ENCODE measurements around the gene CD48. TPM values are rescaled to one million over a fixed set of nuclear protein-coding genes. Genes with fewer than 3 reads are reported as not detected.

CD48 gene
- total RNA-seq, 1 experiment from 2014 or later: not detected

- no peaks in the 10 kb centered on the region for H3K4me1 Mint-ChIP-seq (ENCODE audit: low read depth, unreplicated experiment)
- no peaks in the 10 kb centered on the region for H3K36me3 Mint-ChIP-seq (ENCODE audit: insufficient read depth, unreplicated experiment)
- ChIA-PET CTCF (no interaction called here), POLR2A (no interaction called here)
- H3K36me3 ChIP-seq (ENCODE audit: control insufficient read depth, insufficient read depth, low read length): no peaks in the 10 kb centered on the region
- peaks cover 10% of the 10 kb centered on the region; the same call in 1 of the 2 replicates for H3K9me3 ChIP-seq
- no peak overlapping the region for H3K4me3 Mint-ChIP-seq (ENCODE audit: unreplicated experiment)
- H3K4me3 ChIP-seq (ENCODE audit: low read depth, low read length): no peak overlapping the region
- H3K27me3 ChIP-seq (replicated peaks; ENCODE audit: control insufficient read depth, insufficient read depth, low read length): no peaks in the 10 kb centered on the region
- intact Hi-C loops (cut with micrococcal nuclease; ENCODE audit: unreplicated experiment): no loop called here
- H3K27ac Mint-ChIP-seq (ENCODE audit: unreplicated experiment): no peak overlapping the region
- BruUV-seq (replicated peaks): no TSS peak
- no peaks in the 10 kb centered on the region for H3K4me1 ChIP-seq
- peaks cover 10% of the 10 kb centered on the region for H3K9me3 Mint-ChIP-seq (ENCODE audit: unreplicated experiment)
- no peaks in the 10 kb centered on the region for H3K27me3 Mint-ChIP-seq (ENCODE audit: insufficient read depth, unreplicated experiment)
- no peak for DNase-seq
- TF ChIP-seq, protein P1, sequence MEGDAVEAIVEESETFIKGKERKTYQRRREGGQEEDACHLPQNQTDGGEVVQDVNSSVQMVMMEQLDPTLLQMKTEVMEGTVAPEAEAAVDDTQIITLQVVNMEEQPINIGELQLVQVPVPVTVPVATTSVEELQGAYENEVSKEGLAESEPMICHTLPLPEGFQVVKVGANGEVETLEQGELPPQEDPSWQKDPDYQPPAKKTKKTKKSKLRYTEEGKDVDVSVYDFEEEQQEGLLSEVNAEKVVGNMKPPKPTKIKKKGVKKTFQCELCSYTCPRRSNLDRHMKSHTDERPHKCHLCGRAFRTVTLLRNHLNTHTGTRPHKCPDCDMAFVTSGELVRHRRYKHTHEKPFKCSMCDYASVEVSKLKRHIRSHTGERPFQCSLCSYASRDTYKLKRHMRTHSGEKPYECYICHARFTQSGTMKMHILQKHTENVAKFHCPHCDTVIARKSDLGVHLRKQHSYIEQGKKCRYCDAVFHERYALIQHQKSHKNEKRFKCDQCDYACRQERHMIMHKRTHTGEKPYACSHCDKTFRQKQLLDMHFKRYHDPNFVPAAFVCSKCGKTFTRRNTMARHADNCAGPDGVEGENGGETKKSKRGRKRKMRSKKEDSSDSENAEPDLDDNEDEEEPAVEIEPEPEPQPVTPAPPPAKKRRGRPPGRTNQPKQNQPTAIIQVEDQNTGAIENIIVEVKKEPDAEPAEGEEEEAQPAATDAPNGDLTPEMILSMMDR (IDR thresholded peaks at IDR 0.05; ENCODE audit: insufficient read depth in 1 of 2, low read depth in 1 of 2, low read length in 1 of 2, severe bottlenecking in 1 of 2, unreplicated experiment in 1 of 2): no peak
These were observed 38.6 kb downstream of the CD48 start for GRCh38 chr1:160672789-160673695.

- no peaks in the 10 kb centered on the region for H3K36me3 Mint-ChIP-seq (ENCODE audit: insufficient read depth, unreplicated experiment)
- Histone ChIP-seq H3K36me3 (ENCODE audit: control insufficient read depth, insufficient read depth, low read length) (no peaks in the 10 kb centered on the region), H3K27me3 (replicated peaks; ENCODE audit: control insufficient read depth, insufficient read depth, low read length) (no peaks in the 10 kb centered on the region), H3K9me3 (peaks cover 14% of the 10 kb centered on the region), H3K4me3 (ENCODE audit: low read depth, low read length) (no peak overlapping the region), H3K4me1 (peaks cover under 1% of the 10 kb centered on the region; the same call in 1 of the 2 replicates)
- no peak overlapping the region for H3K27ac Mint-ChIP-seq (ENCODE audit: unreplicated experiment)
- DNase-seq: no peak
- H3K4me3 Mint-ChIP-seq (ENCODE audit: unreplicated experiment): no peak overlapping the region
- CTCF ChIA-PET: no interaction called here
- H3K4me1 Mint-ChIP-seq (ENCODE audit: low read depth, unreplicated experiment): peaks cover 1% of the 10 kb centered on the region
- intact Hi-C loops (cut with micrococcal nuclease; ENCODE audit: unreplicated experiment): no loop called here
- H3K9me3 Mint-ChIP-seq (ENCODE audit: unreplicated experiment): peaks cover 10% of the 10 kb centered on the region
- POLR2A ChIA-PET: no interaction called here
- TF ChIP-seq, protein P1 (IDR thresholded peaks at IDR 0.05; ENCODE audit: insufficient read depth in 1 of 2, low read depth in 1 of 2, low read length in 1 of 2, severe bottlenecking in 1 of 2, unreplicated experiment in 1 of 2): no peak
- no TSS peak for BruUV-seq (replicated peaks)
- no peaks in the 10 kb centered on the region for H3K27me3 Mint-ChIP-seq (ENCODE audit: insufficient read depth, unreplicated experiment)
These were observed 39.8 kb downstream of the CD48 start for GRCh38 chr1:160671603-160672517.

DNA sequence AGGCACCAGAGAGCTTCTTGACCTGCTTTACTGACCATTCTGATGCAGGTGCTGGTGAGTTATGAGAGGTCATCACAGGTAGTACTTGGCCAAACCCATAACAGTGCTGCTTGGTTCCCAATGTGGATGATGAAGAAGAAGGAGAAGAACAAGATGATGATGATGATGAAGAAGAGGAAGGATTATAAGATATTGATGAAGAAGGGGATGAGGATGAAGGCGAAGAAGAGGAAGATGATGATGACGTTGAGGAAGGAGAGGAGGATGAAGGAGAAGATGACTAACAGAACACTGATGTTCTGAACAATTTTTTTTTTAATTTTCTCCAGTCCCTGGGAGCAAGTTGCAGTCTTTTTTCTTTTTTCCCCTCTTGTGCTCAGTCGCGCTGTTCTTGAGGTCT, 40.9 kb downstream of the CD48 start:
- H3K27me3 ChIP-seq (replicated peaks; ENCODE audit: control insufficient read depth, insufficient read depth, low read length): no peaks in the 10 kb centered on the region

More for the DNA sequence above, 40.9 kb downstream of the CD48 start:
- H3K4me3 Mint-ChIP-seq (ENCODE audit: unreplicated experiment): no peak overlapping the region
- no TSS peak for BruUV-seq (replicated peaks)
- TF ChIP-seq, protein P1 (IDR thresholded peaks at IDR 0.05; ENCODE audit: insufficient read depth in 1 of 2, low read depth in 1 of 2, low read length in 1 of 2, severe bottlenecking in 1 of 2, unreplicated experiment in 1 of 2): no peak
- H3K27ac Mint-ChIP-seq (ENCODE audit: unreplicated experiment): no peak overlapping the region
- no peak for DNase-seq
- Histone ChIP-seq H3K36me3 (ENCODE audit: control insufficient read depth, insufficient read depth, low read length) (no peaks in the 10 kb centered on the region), H3K4me3 (ENCODE audit: low read depth, low read length) (no peak overlapping the region), H3K9me3 (peaks cover 14% of the 10 kb centered on the region), H3K4me1 (peaks cover 12% of the 10 kb centered on the region)
- H3K27me3 Mint-ChIP-seq (ENCODE audit: insufficient read depth, unreplicated experiment): no peaks in the 10 kb centered on the region
- CTCF ChIA-PET: no interaction called here
- intact Hi-C loops (cut with micrococcal nuclease; ENCODE audit: unreplicated experiment): no loop called here
- H3K36me3 Mint-ChIP-seq (ENCODE audit: insufficient read depth, unreplicated experiment): no peaks in the 10 kb centered on the region
- peaks cover 13% of the 10 kb centered on the region for H3K4me1 Mint-ChIP-seq (ENCODE audit: low read depth, unreplicated experiment)
- H3K9me3 Mint-ChIP-seq (ENCODE audit: unreplicated experiment): peaks cover 10% of the 10 kb centered on the region
- POLR2A ChIA-PET: no interaction called here
